GM12878 (cell line): ENCODE data around the gene AIF1. TPM values are rescaled to one million over a fixed set of nuclear protein-coding genes. Genes with fewer than 3 reads are reported as not detected.

Experiments used
- BCL11A ChIP-seq: IDR thresholded peaks from 2 replicates; pipeline ENCODE4 v1.6.1; 2011; ENCODE audit warnings: low read depth, low read length
- IKZF1 ChIP-seq: fragments of 450-650 bp; conservative IDR thresholded peaks from 2 replicates; pipeline ENCODE4 v1.6.1; 2017; ENCODE audit warnings: antibody characterized with exemption, mild to moderate bottlenecking
- MAX ChIP-seq: IDR thresholded peaks from 2 replicates; pipeline ENCODE4 v1.6.1; 2012; ENCODE audit warnings: low read depth, low read length, improper control_type of control experiment
- MTA2 ChIP-seq: fragments of 450-650 bp; IDR thresholded peaks from 2 replicates; pipeline ENCODE4 v1.6.1; 2016; ENCODE audit warnings: low read depth, mild to moderate bottlenecking, moderate library complexity
- MYC ChIP-seq: IDR thresholded peaks from 2 replicates; pipeline ENCODE4 v1.6.1; 2011; ENCODE audit warnings: mild to moderate bottlenecking, low read length, moderate library complexity, inconsistent platforms; ENCODE audit not compliant: insufficient read depth, insufficient replicate concordance, insufficient read length, severe bottlenecking
- PAX8 ChIP-seq: fragments of 450-650 bp; IDR thresholded peaks from 2 replicates; pipeline ENCODE4 v1.6.1; 2017; ENCODE audit warnings: mild to moderate bottlenecking, moderate library complexity
- RAD21 ChIP-seq: IDR thresholded peaks from 2 replicates; pipeline ENCODE4 v1.6.1; 2011; ENCODE audit warnings: mild to moderate bottlenecking, low read depth, low read length, moderate library complexity; ENCODE audit not compliant: insufficient read depth
- RAD51 ChIP-seq: fragments of 450-650 bp; IDR thresholded peaks from 2 replicates; pipeline ENCODE4 v1.6.1; 2016; ENCODE audit warnings: moderate library complexity, mild to moderate bottlenecking, inconsistent platforms
- RCOR1 ChIP-seq: conservative IDR thresholded peaks from 2 replicates; pipeline ENCODE4 v1.6.1; 2012; ENCODE audit warnings: low read depth, low read length, improper control_type of control experiment
- SMAD5 ChIP-seq: IDR thresholded peaks from 2 replicates; pipeline ENCODE4 v1.6.1; 2016; ENCODE audit warnings: antibody characterized with exemption, low read depth
- SP1 ChIP-seq: IDR thresholded peaks from one replicate; pipeline ENCODE4 v1.6.1; 2011; ENCODE audit warnings: low read depth, low read length
- SPI1 ChIP-seq: IDR thresholded peaks from 2 replicates; pipeline ENCODE4 v1.6.1; 2011; ENCODE audit warnings: low read depth, mild to moderate bottlenecking, low read length, moderate library complexity, borderline replicate concordance; ENCODE audit not compliant: insufficient read depth
- USF1 ChIP-seq: IDR thresholded peaks from 2 replicates; pipeline ENCODE4 v1.6.1; 2011; ENCODE audit warnings: borderline replicate concordance, low read depth, mild to moderate bottlenecking, moderate library complexity, mixed read lengths, low read length; ENCODE audit not compliant: insufficient read depth; ENCODE audit errors: extremely low read length
- YY1 ChIP-seq: IDR thresholded peaks from 2 replicates; pipeline ENCODE4 v1.6.1; 2011; ENCODE audit warnings: low read depth, mild to moderate bottlenecking, low read length
- polyA plus RNA-seq, 11 experiments: library from polyadenylated mRNA; depleted of rRNA in 4 of 11; unstranded in 6 of 11; stranded (reverse) in 5 of 11; fragments of >200 nt; fragmentation: Nextera tagmentation in 4 of 11; fragmentation: Illumina TruSeq in 1 of 11; extraction: Ambion mirVana in 4 of 11; extraction: Trizol in 1 of 11; gene quantifications; 1 replicate in 1 of 11; 2 replicates in 10 of 11; pipeline versions ENCODE4 v1.2.1 to v1.2.3, GENCODE V29; 2011 to 2016; ENCODE audit warnings: inconsistent platforms in 2 of 11, missing spikeins in 2 of 11, low read depth in 1 of 11
- total RNA-seq, 4 experiments: library from RNA; depleted of rRNA in 3 of 4; stranded (reverse); fragments of >200 nt in 3 of 4; fragmentation: Illumina TruSeq in 1 of 4; extraction: Trizol in 1 of 4; gene quantifications; 2 replicates each; pipeline versions ENCODE4 v1.2.1 to v1.2.3, GENCODE V29; 2013 to 2021

The AIF1 gene
- total and polyA plus RNA-seq, 10 of the 15 experiments (the other 5 are each of a cell fraction or from before 2014, with no cell fraction given), result 1.9 to 256 (median 134) TPM

GRCh38 chr6:31586599-31587281 lies 28.3 kb upstream of the AIF1 start (continued):
- peak; percentile 22 for TF ChIP-seq USF1
- TF ChIP-seq IKZF1, result peak; percentile 61; the same call in 1 of the 2 replicates
- no peak for TF ChIP-seq MAX
- TF ChIP-seq SPI1, result peak; percentile 84
- peak; percentile 68; the same call in 1 of the 2 replicates for TF ChIP-seq RAD51
- peak; percentile 27 for TF ChIP-seq SP1
- TF ChIP-seq PAX8, result no peak
- 0 out of 2 replicates have a peak, but pooled peaks have one; percentile 27 for TF ChIP-seq YY1
- TF ChIP-seq SMAD5, result 0 out of 2 replicates have a peak, but pooled peaks have one; percentile 38
- 0 out of 2 replicates have a peak, but pooled peaks have one; percentile 14 for TF ChIP-seq BCL11A
- peak; percentile 76; the same call in 1 of the 2 replicates for TF ChIP-seq RCOR1
- no peak for TF ChIP-seq MTA2
- no peak for TF ChIP-seq RAD21
- no peak for TF ChIP-seq MYC
- TF ChIP-seq, all 136 proteins: peak for 15
